GM12878 (cell line): ENCODE results near the gene ACSL3. TPM values are rescaled to one million over a fixed set of nuclear protein-coding genes. Genes with fewer than 3 reads are reported as not detected.

ENCODE experiments used
- ATAC-seq: fragments of 200-7000 bp; cut with Tn5 transposase; 3 replicates; pipeline ENCODE4 v1.9.1; 2020; ENCODE audit warnings: mild to moderate bottlenecking, moderate library complexity
- BruUV-seq: library from RNA; stranded (reverse); fragments of 400-500 nt; replicated peaks from 2 replicates; lab custom pipeline; 2021; lab: Mats Ljungman, UMichigan
- CTCF ChIA-PET: fragments of 300-600 bp; sonication (Branson Sonifier 250); formaldehyde crosslinking; extraction: SDS; loops from one replicate; lab custom pipeline; 2021; ENCODE audit warnings: inconsistent platforms; lab: Yijun Ruan, JAX
- POLR2A ChIA-PET: fragments of 350-600 bp; formaldehyde crosslinking; extraction: SDS; loops from one replicate; lab custom pipeline; 2021; ENCODE audit warnings: inconsistent platforms; lab: Charles Lee
- RAD21 ChIA-PET: fragments of 300-600 bp; sonication (Branson Sonifier 250); formaldehyde crosslinking; loops from one replicate; lab custom pipeline; 2023; ENCODE audit warnings: antibody characterized with exemption; ENCODE audit not compliant: unreplicated experiment; lab: Charles Lee
- SMC1A ChIA-PET: fragments of 300-600 bp; sonication (Branson Sonifier 250); formaldehyde crosslinking; loops from one replicate; lab custom pipeline; 2023; ENCODE audit not compliant: unreplicated experiment, uncharacterized antibody; lab: Charles Lee
- DNase-seq: peaks from one replicate; pipeline ENCODE4 v3.0.0-alpha.2; 2011; ENCODE audit warnings: low read depth, low spot score
- FAIRE-seq: peaks from 3 replicates; lab custom pipeline; 2011; peaks lifted over from hg19 to GRCh38; lab: Jason Lieb, UNC
- H2AFZ ChIP-seq: 2 replicates; pipeline ENCODE4 v1.6.0; 2011; ENCODE audit warnings: low read depth, low read length, control low read depth; ENCODE audit not compliant: control insufficient read depth
- H3K27ac ChIP-seq: 2 replicates; pipeline ENCODE4 v1.5.1; 2011; ENCODE audit warnings: control low read depth; ENCODE audit not compliant: control insufficient read depth, insufficient read depth
- H3K27me3 ChIP-seq, 2 experiments: replicated peaks in 1 of 2; 2 replicates each; pipeline versions ENCODE4 v1.6.0 to v1.6.1; 2011; ENCODE audit warnings: low read length in 1 of 2; ENCODE audit not compliant: control insufficient read depth in 2 of 2, insufficient read depth in 2 of 2
- H3K36me3 ChIP-seq, 2 experiments: 2 replicates each; pipeline ENCODE4 v1.5.1; 2011; ENCODE audit warnings: low read length in 1 of 2; ENCODE audit not compliant: control insufficient read depth in 2 of 2, insufficient read depth in 2 of 2
- H3K4me1 ChIP-seq: 2 replicates; pipeline ENCODE4 v1.6.1; 2011; ENCODE audit warnings: mild to moderate bottlenecking, low read length, moderate library complexity, mixed read lengths; ENCODE audit not compliant: control insufficient read depth, insufficient read depth
- H3K4me2 ChIP-seq: 2 replicates; pipeline ENCODE4 v1.6.0; 2011; ENCODE audit warnings: control low read depth; ENCODE audit not compliant: control insufficient read depth, insufficient read depth
- H3K4me3 ChIP-seq: fragments of 200-600 bp; sonication (generic); 2 replicates; pipeline ENCODE4 v1.5.1; 2016
- H3K79me2 ChIP-seq: 2 replicates; pipeline ENCODE4 v1.6.0; 2011; ENCODE audit warnings: low read length; ENCODE audit not compliant: control insufficient read depth, insufficient read depth
- H3K9ac ChIP-seq: 2 replicates; pipeline ENCODE4 v1.8.0; 2011; ENCODE audit warnings: low read length, control low read depth, mixed read lengths; ENCODE audit not compliant: control insufficient read depth, insufficient read depth
- H3K9me3 ChIP-seq: replicated peaks from 3 replicates; pipeline ENCODE4 v1.5.1; 2011; ENCODE audit warnings: mild to moderate bottlenecking, low read length; ENCODE audit not compliant: control insufficient read depth, insufficient read depth
- H4K20me1 ChIP-seq: 2 replicates; pipeline ENCODE4 v1.6.0; 2011; ENCODE audit not compliant: control insufficient read depth, insufficient read depth
- BMI1 ChIP-seq: fragments of 450-650 bp; IDR thresholded peaks from 2 replicates; pipeline ENCODE4 v1.6.1; 2016; ENCODE audit warnings: mild to moderate bottlenecking, moderate library complexity, borderline replicate concordance
- EED ChIP-seq: sonication (generic); IDR thresholded peaks from 2 replicates; pipeline ENCODE4 v1.6.1; 2016; ENCODE audit warnings: antibody characterized with exemption, low read depth
- EP300 ChIP-seq, 2 experiments: fragments of 150-350 bp in 1 of 2; IDR thresholded peaks; 2 replicates each; pipeline ENCODE4 v1.6.1; 2011 to 2012; ENCODE audit warnings: low read depth in 2 of 2, low read length in 2 of 2, borderline replicate concordance in 1 of 2, improper control_type of control experiment in 1 of 2, inconsistent platforms in 1 of 2; ENCODE audit not compliant: control insufficient read depth in 1 of 2
- MEF2B ChIP-seq: fragments of 450-650 bp; IDR thresholded peaks from 2 replicates; pipeline ENCODE4 v1.6.1; 2018; ENCODE audit warnings: mild to moderate bottlenecking, moderate library complexity; ENCODE audit not compliant: partially characterized antibody, poor library complexity, severe bottlenecking
- NR2C1 ChIP-seq: fragments of 450-650 bp; IDR thresholded peaks from 2 replicates; pipeline ENCODE4 v1.6.1; 2017; ENCODE audit warnings: antibody characterized with exemption, mild to moderate bottlenecking, moderate library complexity
- PBX3 ChIP-seq: IDR thresholded peaks from 2 replicates; pipeline ENCODE4 v1.6.1; 2011; ENCODE audit warnings: mild to moderate bottlenecking, low read depth, low read length, moderate library complexity; ENCODE audit not compliant: insufficient replicate concordance
- POLR2AphosphoS2 ChIP-seq: IDR thresholded peaks from 2 replicates; pipeline ENCODE4 v1.6.1; 2011; ENCODE audit warnings: low read depth, mild to moderate bottlenecking, low read length, improper control_type of control experiment, moderate library complexity
- RBBP5 ChIP-seq: fragments of 200-600 bp; sonication (generic); conservative IDR thresholded peaks from 2 replicates; pipeline ENCODE4 v1.6.1; 2016
- SPI1 ChIP-seq: IDR thresholded peaks from 2 replicates; pipeline ENCODE4 v1.6.1; 2011; ENCODE audit warnings: low read depth, mild to moderate bottlenecking, low read length, moderate library complexity, borderline replicate concordance; ENCODE audit not compliant: insufficient read depth
- USF2 ChIP-seq: IDR thresholded peaks from 2 replicates; pipeline ENCODE4 v1.6.1; 2011; ENCODE audit warnings: low read depth, low read length, improper control_type of control experiment, borderline replicate concordance
- YBX1 ChIP-seq: fragments of 450-650 bp; IDR thresholded peaks from 2 replicates; pipeline ENCODE4 v1.6.1; 2016; ENCODE audit warnings: antibody characterized with exemption
- ZBTB40 ChIP-seq: fragments of 450-650 bp; IDR thresholded peaks from 2 replicates; pipeline ENCODE4 v1.6.1; 2016; ENCODE audit warnings: mild to moderate bottlenecking, moderate library complexity, borderline replicate concordance
- ZNF24 ChIP-seq: fragments of 450-650 bp; IDR thresholded peaks from 2 replicates; pipeline ENCODE4 v1.6.1; 2017; ENCODE audit warnings: antibody characterized with exemption, mild to moderate bottlenecking
- WGBS: methylation state at CpG from one replicate; pipeline ENCODE4 v1.1.6; 2016; ENCODE audit warnings: low lambda C conversion rate; ENCODE audit not compliant: insufficient replicate concordance, insufficient coverage; ENCODE audit errors: missing lambda C conversion rate; 5-methylcytosine and 5-hydroxymethylcytosine counted together
- in situ Hi-C: fragments of 300-500 bp; cut with MboI; formaldehyde crosslinking; loops from 9 replicates; pipeline ENCODE4 v1.14.3; 2018; ENCODE audit warnings: mixed read lengths
- intact Hi-C: fragments of 100-400 bp; cut with micrococcal nuclease; formaldehyde crosslinking; loops from one replicate; pipeline ENCODE4 v1.14.2; 2022; ENCODE audit not compliant: unreplicated experiment
- polyA plus RNA-seq, 11 experiments: library from polyadenylated mRNA; depleted of rRNA in 4 of 11; unstranded in 6 of 11; stranded (reverse) in 5 of 11; fragments of >200 nt; fragmentation: Nextera tagmentation in 4 of 11; fragmentation: Illumina TruSeq in 1 of 11; extraction: Ambion mirVana in 4 of 11; extraction: Trizol in 1 of 11; gene quantifications; 1 replicate in 1 of 11; 2 replicates in 10 of 11; pipeline versions ENCODE4 v1.2.1 to v1.2.3, GENCODE V29; 2011 to 2016; ENCODE audit warnings: inconsistent platforms in 2 of 11, missing spikeins in 2 of 11, low read depth in 1 of 11
- total RNA-seq, 4 experiments: library from RNA; depleted of rRNA in 3 of 4; stranded (reverse); fragments of >200 nt in 3 of 4; fragmentation: Illumina TruSeq in 1 of 4; extraction: Trizol in 1 of 4; gene quantifications; 2 replicates each; pipeline versions ENCODE4 v1.2.1 to v1.2.3, GENCODE V29; 2013 to 2021

ACSL3 gene
- total and polyA plus RNA-seq, 10 of the 15 experiments (the other 5 are each of a cell fraction or from before 2014, with no cell fraction given) = 15.6 to 83.9 (median 56.7) TPM

- POLR2A ChIA-PET = no interaction called here
- Histone ChIP-seq H3K4me2 (no peak overlapping the region), H3K9me3 (no peaks in the 10 kb centered on the region), H3K4me3 (no peak overlapping the region), H3K27me3 (no peaks in the 10 kb centered on the region), H2AFZ (no peak overlapping the region), H4K20me1 (no peaks in the 10 kb centered on the region), H3K27ac (no peak overlapping the region), H3K9ac (no peak overlapping the region), H3K36me3 (no peaks in the 10 kb centered on the region), H3K79me2 (no peaks in the 10 kb centered on the region), H3K4me1 (no peaks in the 10 kb centered on the region)
- in situ Hi-C loops = no loop called here
- WGBS = 100% methylated on average over 1 of the region's 1 CpG
- CTCF ChIA-PET = interaction anchor here (1.4 to 2.1 kb wide), 3 partner anchors 11 to 121 kb away, joined by 3 to 6 read pairs (median 4); no protein-coding TSS in a partner anchor
- FAIRE-seq = no peak
- ATAC-seq = no peak
- TF ChIP-seq USF2 = no peak
- no peak for TF ChIP-seq EP300 (IDR thresholded peaks at IDR 0.05; ENCODE audit: borderline replicate concordance in 1 of 2, control insufficient read depth in 1 of 2, low read depth in 2 of 2, low read length in 2 of 2)
- TF ChIP-seq SPI1 = no peak
- no peak for TF ChIP-seq MEF2B
- no peak for TF ChIP-seq EED
- no peak for TF ChIP-seq ZBTB40
- TF ChIP-seq POLR2AphosphoS2 = no peak
- no peak for TF ChIP-seq NR2C1
- no peak for TF ChIP-seq PBX3
- TF ChIP-seq YBX1 = no peak
- no peak for TF ChIP-seq RBBP5
- TF ChIP-seq ZNF24 = no peak
- TF ChIP-seq BMI1 = no peak
- DNase-seq = no peak
- intact Hi-C loops = no loop called here
- BruUV-seq = no TSS peak
- RAD21 ChIA-PET = no interaction called here
- SMC1A ChIA-PET = no interaction called here
Measured at GRCh38 chr2:222825031-222825430, 35.8 kb upstream of the ACSL3 start.
